Panc1 (cell line): ENCODE data around the gene MCF2L2.

Source experiments
- CTCF ChIP-seq: fragments of 450-650 bp; IDR thresholded peaks from 2 replicates; pipeline ENCODE4 v1.5.1; 2017; ENCODE audit warnings: mild to moderate bottlenecking
- POLR2AphosphoS5 ChIP-seq: IDR thresholded peaks from 2 replicates; pipeline ENCODE4 v1.6.1; 2012; ENCODE audit warnings: mild to moderate bottlenecking, low read depth, low read length, moderate library complexity
- REST ChIP-seq, 2 experiments: IDR thresholded peaks; 2 replicates each; pipeline ENCODE4 v1.6.1; 2011 to 2012; ENCODE audit warnings: low read depth in 2 of 2, control low read depth in 1 of 2, low read length in 1 of 2, mild to moderate bottlenecking in 1 of 2, moderate library complexity in 1 of 2; ENCODE audit not compliant: insufficient read depth in 1 of 2
- TCF7L2 ChIP-seq: IDR thresholded peaks from 2 replicates; pipeline ENCODE4 v1.6.1; 2011; ENCODE audit warnings: mild to moderate bottlenecking, low read depth, low read length, inconsistent platforms

GRCh38 chr3:183475016-183475763 is 46.8 kb upstream of the MCF2L2 start:
- TF ChIP-seq CTCF (no peak), REST (IDR thresholded peaks at IDR 0.05; ENCODE audit: insufficient read depth in 1 of 2, low read depth in 2 of 2, low read length in 1 of 2) (no peak), POLR2AphosphoS5 (no peak), TCF7L2 (no peak)
